H1 (cell line): ENCODE measurements around the gene IFNW1. TPM values are rescaled to one million over a fixed set of nuclear protein-coding genes. Genes with fewer than 3 reads are reported as not detected.

Source experiments
- polyA plus RNA-seq, 7 experiments: library from polyadenylated mRNA; depleted of rRNA in 3 of 7; stranded (reverse) in 5 of 7; unstranded in 2 of 7; fragments of >200 nt in 5 of 7; fragments of 200-250 nt in 2 of 7; gene quantifications; 1 replicate in 5 of 7; 2 replicates in 1 of 7; 4 replicates in 1 of 7; pipeline versions ENCODE4 v1.2.1 to v1.2.3, GENCODE V29; 2011 to 2013; ENCODE audit warnings: missing spikeins in 2 of 7, mixed read lengths in 2 of 7
- small RNA-seq: library from polyadenylated mRNA; stranded (forward); fragments of <200 nt; extraction: miRNeasy Mini kit (QIAGEN cat#:217004); gene quantifications from one replicate; pipeline ENCODE3, GENCODE V24; 2013; ENCODE audit not compliant: insufficient read depth
- total RNA-seq: library from RNA; stranded (reverse); fragmentation: NEBNext Ultra II Directional; extraction: Animal tissue kit (Norgen Biotek cat#: 25700); gene quantifications from 2 replicates; pipeline ENCODE4 v1.2.1, GENCODE V29; 2021

Gene IFNW1
- total and polyA plus RNA-seq, 2 of the 8 experiments (the other 6 are each of a cell fraction or from before 2014, with no cell fraction given) = not detected

Small RNA genes lying within 50 kb of the gene (small RNA-seq; reads per million reads assigned to genes)
- gene IFNWP4 (not detected), gene RF00019 (not detected)

Other genes starting within 250 kb of the IFNW1 start
- gene HACD4, start 110.2 kb downstream of the IFNW1 start, total RNA-seq = 0.61 and 0.86 TPM in 2 replicates
- gene HACD4, start 110.2 kb downstream of the IFNW1 start, polyA plus RNA-seq (2011; rRNA removed) = 0.46 and 0.65 TPM in 2 replicates
- gene IFNB1, start 63.9 kb downstream of the IFNW1 start, total RNA-seq = not detected in 2 replicates
- gene IFNB1, start 63.9 kb downstream of the IFNW1 start, polyA plus RNA-seq (2011; rRNA removed) = not detected in 2 replicates
- gene IFNA21, start 24.8 kb upstream of the IFNW1 start, total RNA-seq = not detected in 2 replicates
- gene IFNA21, start 24.8 kb upstream of the IFNW1 start, polyA plus RNA-seq (2011; rRNA removed) = not detected in 2 replicates
- gene IFNA4, start 45.8 kb upstream of the IFNW1 start, total RNA-seq = not detected in 2 replicates
- gene IFNA4, start 45.8 kb upstream of the IFNW1 start, polyA plus RNA-seq (2011; rRNA removed) = not detected in 2 replicates
- gene IFNA7, start 60.4 kb upstream of the IFNW1 start, total RNA-seq = not detected in 2 replicates
- not detected in 2 replicates for gene IFNA7, start 60.4 kb upstream of the IFNW1 start, polyA plus RNA-seq (2011; rRNA removed)
- not detected in 2 replicates for gene IFNA10, start 65.3 kb upstream of the IFNW1 start, total RNA-seq
- not detected in 2 replicates for gene IFNA10, start 65.3 kb upstream of the IFNW1 start, polyA plus RNA-seq (2011; rRNA removed)
- not detected in 2 replicates for gene IFNA16, start 75.5 kb upstream of the IFNW1 start, total RNA-seq
- not detected in 2 replicates for gene IFNA16, start 75.5 kb upstream of the IFNW1 start, polyA plus RNA-seq (2011; rRNA removed)
- not detected in 2 replicates for gene IFNA17, start 86.4 kb upstream of the IFNW1 start, total RNA-seq
- gene IFNA17, start 86.4 kb upstream of the IFNW1 start, polyA plus RNA-seq (2011; rRNA removed) = not detected in 2 replicates
- not detected in 2 replicates for gene IFNA14, start 98.2 kb upstream of the IFNW1 start, total RNA-seq
- not detected in 2 replicates for gene IFNA14, start 98.2 kb upstream of the IFNW1 start, polyA plus RNA-seq (2011; rRNA removed)
- gene IFNA5, start 163.5 kb upstream of the IFNW1 start, total RNA-seq = not detected in 2 replicates
- not detected in 2 replicates for gene IFNA5, start 163.5 kb upstream of the IFNW1 start, polyA plus RNA-seq (2011; rRNA removed)
- 14.7 and 15.7 TPM in 2 replicates for gene KLHL9, start 193.6 kb upstream of the IFNW1 start, total RNA-seq
- gene KLHL9, start 193.6 kb upstream of the IFNW1 start, polyA plus RNA-seq (2011; rRNA removed) = 4.2 and 4.9 TPM in 2 replicates
- not detected in 2 replicates for gene IFNA6, start 209.1 kb upstream of the IFNW1 start, total RNA-seq
- gene IFNA6, start 209.1 kb upstream of the IFNW1 start, polyA plus RNA-seq (2011; rRNA removed) = not detected in 2 replicates
- not detected in 2 replicates for gene IFNA13, start 226.2 kb upstream of the IFNW1 start, total RNA-seq
- gene IFNA13, start 226.2 kb upstream of the IFNW1 start, polyA plus RNA-seq (2011; rRNA removed) = not detected in 2 replicates
- gene IFNA2, start 243.6 kb upstream of the IFNW1 start, total RNA-seq = not detected in 2 replicates
- not detected in 2 replicates for gene IFNA2, start 243.6 kb upstream of the IFNW1 start, polyA plus RNA-seq (2011; rRNA removed)